Gastrocnemius medialis (tissue), 4 donors: ENCODE measurements around the gene RNF144A. TPM values are rescaled to one million over a fixed set of nuclear protein-coding genes. Genes with fewer than 3 reads are reported as not detected.

ENCODE experiments used
- ATAC-seq, 2 donors: fragments of 150-250 bp; one replicate each; pipeline ENCODE4 v1.9.1; 2016
- DNase-seq, 2 donors: peaks; one replicate each; pipeline ENCODE4 v3.0.0-alpha.2; 2019
- H3K27ac ChIP-seq, 4 donors: fragments of 200-600 bp; sonication (generic); 1 replicate in 1 of 4; 2 replicates in 3 of 4; pipeline ENCODE4 v1.5.1; 2016 to 2018; ENCODE audit warnings: mild to moderate bottlenecking in 2 of 4, moderate library complexity in 1 of 4
- H3K27me3 ChIP-seq, 3 donors: fragments of 200-600 bp; sonication (generic) in 2 of 3; 1 replicate in 1 of 3; 2 replicates in 2 of 3; pipeline versions ENCODE4 v1.5.1 to v1.6.0; 2016 to 2019; ENCODE audit warnings: mild to moderate bottlenecking in 1 of 3, moderate library complexity in 1 of 3
- H3K36me3 ChIP-seq, 2 donors: fragments of 200-600 bp; sonication (generic) in 1 of 2; one replicate each; pipeline ENCODE4 v1.5.1; 2017 to 2018
- H3K4me1 ChIP-seq, 2 donors: fragments of 200-600 bp; sonication (generic) in 1 of 2; one replicate each; pipeline ENCODE4 v1.5.1; 2016 to 2017; ENCODE audit warnings: mild to moderate bottlenecking in 2 of 2
- H3K4me3 ChIP-seq, 4 donors: fragments of 200-600 bp; sonication (generic) in 3 of 4; 1 replicate in 1 of 4; 2 replicates in 3 of 4; pipeline ENCODE4 v1.5.1; 2016 to 2019; ENCODE audit warnings: mild to moderate bottlenecking in 2 of 4
- H3K9me3 ChIP-seq, 3 donors: fragments of 200-600 bp; sonication (generic) in 2 of 3; 1 replicate in 1 of 3; 2 replicates in 2 of 3; pipeline ENCODE4 v1.5.1; 2016 to 2019
- CTCF ChIP-seq, 5 experiments: fragments of 450-650 bp in 3 of 5; fragments of 200-600 bp in 2 of 5; sonication (generic) in 2 of 5; IDR thresholded peaks in 4 of 5; conservative IDR thresholded peaks in 1 of 5; 1 replicate in 4 of 5; 2 replicates in 1 of 5; pipeline ENCODE4 v1.5.1; 2016 to 2019; ENCODE audit warnings: antibody characterized with exemption in 5 of 5, mild to moderate bottlenecking in 3 of 5, moderate library complexity in 3 of 5
- POLR2A ChIP-seq, 2 donors: fragments of 450-650 bp; IDR thresholded peaks; one replicate each; pipeline ENCODE4 v1.6.1; 2017; ENCODE audit warnings: antibody characterized with exemption in 2 of 2, mild to moderate bottlenecking in 2 of 2, moderate library complexity in 2 of 2
- in situ Hi-C, 4 donors: fragments of 200-750 bp; cut with MboI; loops; one replicate each; pipeline versions ENCODE4 v1.15.0 to v1.8.0; 2017; ENCODE audit warnings: low sequenced_read_pairs in 4 of 4
- intact Hi-C: fragments of 100-400 bp; cut with DNase I; formaldehyde crosslinking; loops from one replicate; pipeline ENCODE4 v1.15.1; 2023; ENCODE audit warnings: low total_unique reads
- total RNA-seq, 4 donors: library from RNA; depleted of rRNA; stranded (reverse); fragments of >200 nt; gene quantifications; one replicate each; pipeline versions ENCODE4 v1.1.0 to v1.2.3, GENCODE V29; 2016

The RNF144A gene
- total RNA-seq, 4 donors from 2014 or later, result 4.9 to 16.2 (median 10.2) TPM

- no peak for DNase-seq
- H3K27me3 ChIP-seq, result no peaks in the 10 kb centered on the region
- TF ChIP-seq CTCF (IDR thresholded peaks at IDR 0.05 in 4 of 5, conservative IDR thresholded peaks at IDR 0.05 in 1 of 5) (no peak), POLR2A (IDR thresholded peaks at IDR 0.05) (no peak)
- intact Hi-C loops (loop anchor here (5.0 kb wide), 2 partner anchors 52 to 67 kb away; no protein-coding TSS in a partner anchor), in situ Hi-C loops (no loop called here)
- H3K9me3 ChIP-seq, result no peaks in the 10 kb centered on the region
- H3K27ac ChIP-seq, result peak overlapping the region in 3 of 4 donors; percentile 3 to 18 (median 3)
- H3K4me3 ChIP-seq, result no peak overlapping the region
- peaks cover 25 to 28% of the 10 kb centered on the region in 2 donors for H3K4me1 ChIP-seq
- ATAC-seq, result no peak
- no peaks in the 10 kb centered on the region for H3K36me3 ChIP-seq
These were observed 7.8 kb downstream of the RNF144A start for GRCh38 chr2:6924924-6925409.

- H3K27ac ChIP-seq, result peak overlapping the region; percentile 51 to 72 (median 64)
- in situ Hi-C loops, result no loop called here
These were observed 9.0 kb downstream of the RNF144A start for GRCh38 chr2:6926071-6926732.

GRCh38 chr2:6927186-6927585 lies 10.0 kb downstream of the RNF144A start:
- ATAC-seq (peak; percentile 46 to 69), DNase-seq (no peak)
- TF ChIP-seq CTCF (IDR thresholded peaks at IDR 0.05 in 4 of 5, conservative IDR thresholded peaks at IDR 0.05 in 1 of 5), result no peak
- no peak for TF ChIP-seq POLR2A (IDR thresholded peaks at IDR 0.05)
- Histone ChIP-seq H3K4me3 (no peak overlapping the region), H3K27ac (peak overlapping the region; percentile 51 to 72 (median 64)), H3K36me3 (no peaks in the 10 kb centered on the region), H3K4me1 (peaks cover 28 to 35% of the 10 kb centered on the region in 2 donors), H3K9me3 (no peaks in the 10 kb centered on the region), H3K27me3 (no peaks in the 10 kb centered on the region)
- intact Hi-C loops, result loop anchor here (5.0 kb wide), 1 partner anchor 65 kb away; no protein-coding TSS in a partner anchor
- in situ Hi-C loops, result no loop called here

More at GRCh38 chr2:6926071-6926732, 9.0 kb downstream of the RNF144A start:
- no peaks in the 10 kb centered on the region for H3K36me3 ChIP-seq
- TF ChIP-seq POLR2A (IDR thresholded peaks at IDR 0.05), result no peak
- no peak for TF ChIP-seq CTCF (IDR thresholded peaks at IDR 0.05 in 4 of 5, conservative IDR thresholded peaks at IDR 0.05 in 1 of 5)
- ATAC-seq (no peak), DNase-seq (no peak)
- peaks cover 28 to 30% of the 10 kb centered on the region in 2 donors for H3K4me1 ChIP-seq
- H3K4me3 ChIP-seq, result no peak overlapping the region
- no peaks in the 10 kb centered on the region for H3K27me3 ChIP-seq
- intact Hi-C loops, result loop anchor here (5.0 kb wide), 1 partner anchor 66 kb away; no protein-coding TSS in a partner anchor
- no peaks in the 10 kb centered on the region for H3K9me3 ChIP-seq

- TF ChIP-seq CTCF (IDR thresholded peaks at IDR 0.05 in 4 of 5, conservative IDR thresholded peaks at IDR 0.05 in 1 of 5), result no peak
- no peak for TF ChIP-seq POLR2A (IDR thresholded peaks at IDR 0.05)
- DNase-seq, result no peak
- H3K36me3 ChIP-seq, result no peaks in the 10 kb centered on the region
- H3K9me3 ChIP-seq, result no peaks in the 10 kb centered on the region
- H3K27me3 ChIP-seq, result no peaks in the 10 kb centered on the region
- intact Hi-C loops, result loop anchor here (5.0 kb wide), 1 partner anchor 65 kb away; no protein-coding TSS in a partner anchor
- no peak overlapping the region for H3K4me3 ChIP-seq
- peaks cover 28 to 35% of the 10 kb centered on the region in 2 donors for H3K4me1 ChIP-seq
- ATAC-seq, result no peak
- peak overlapping the region; percentile 51 to 72 (median 64) for H3K27ac ChIP-seq
- in situ Hi-C loops, result no loop called here
These were observed 10.5 kb downstream of the RNF144A start for GRCh38 chr2:6927753-6928152.
